Measurements from ENCODE around the gene CAMKMT.
"Not testable (repeated sequence)": the region's sequence is repeated elsewhere in the genome, so short reads cannot be mapped to it uniquely, and the experiment has no call there.

The CAMKMT gene

DNA sequence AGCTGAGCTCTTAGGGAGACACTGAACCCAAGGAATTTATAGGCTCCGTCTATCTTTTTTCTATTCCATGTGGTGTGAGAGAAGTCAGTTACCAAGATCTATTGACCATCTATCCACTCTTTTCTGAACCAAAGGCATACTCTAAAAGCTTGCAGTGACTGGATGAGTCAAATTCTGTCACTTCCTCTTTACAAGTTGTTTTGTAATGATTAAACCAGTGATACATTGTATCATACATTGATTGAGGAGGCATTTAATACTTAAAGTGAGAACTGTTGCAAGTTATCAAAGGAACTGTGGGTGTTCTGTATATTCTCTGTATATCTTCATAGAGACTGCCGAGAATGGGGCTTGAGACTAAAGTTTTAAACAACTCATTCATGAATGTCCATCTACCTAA lies 188.8 kb downstream of the CAMKMT start:
- no peak for DNase-seq (ENCODE audit: low spot score)

DNA sequence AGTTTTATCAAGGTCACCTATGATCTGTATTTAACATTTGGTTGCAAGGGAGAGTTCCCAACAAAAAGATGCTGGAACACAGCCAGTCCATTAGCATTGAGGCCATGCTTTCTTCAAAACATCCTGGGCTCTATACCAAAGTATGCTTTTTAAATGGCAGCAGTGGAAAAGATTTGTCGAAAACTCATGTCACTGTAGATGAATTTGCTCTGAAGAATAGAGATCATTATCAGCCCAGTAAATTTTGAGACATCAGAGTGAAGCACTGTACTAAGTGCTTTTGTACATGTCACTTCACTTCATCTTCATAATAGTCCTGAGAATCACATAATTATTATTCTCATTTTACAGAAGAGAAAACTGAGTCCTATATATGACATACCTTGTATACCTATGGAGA lies 189.8 kb downstream of the CAMKMT start:
- no peak for DNase-seq (ENCODE audit: low spot score)

DNA sequence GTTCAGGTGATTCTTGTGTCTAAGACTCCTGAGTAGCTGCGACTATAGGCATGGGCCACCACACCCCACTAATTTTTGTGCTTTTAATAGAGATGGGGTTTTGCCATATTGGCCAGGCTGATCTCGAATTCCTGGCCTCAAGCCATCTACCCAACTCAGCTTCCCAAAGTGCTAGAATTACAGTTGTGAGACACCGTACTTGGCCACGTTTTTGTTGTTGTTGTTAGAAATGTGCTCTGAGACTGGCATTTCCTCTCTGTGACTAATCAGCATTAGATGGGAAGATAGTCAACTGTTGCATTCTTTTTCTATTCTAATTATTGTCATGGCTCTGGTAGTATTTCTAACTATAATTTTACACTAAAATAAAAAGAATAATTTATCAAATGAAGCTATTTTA lies 191.7 kb downstream of the CAMKMT start:
- DNase-seq (ENCODE audit: low spot score) = no peak

DNA sequence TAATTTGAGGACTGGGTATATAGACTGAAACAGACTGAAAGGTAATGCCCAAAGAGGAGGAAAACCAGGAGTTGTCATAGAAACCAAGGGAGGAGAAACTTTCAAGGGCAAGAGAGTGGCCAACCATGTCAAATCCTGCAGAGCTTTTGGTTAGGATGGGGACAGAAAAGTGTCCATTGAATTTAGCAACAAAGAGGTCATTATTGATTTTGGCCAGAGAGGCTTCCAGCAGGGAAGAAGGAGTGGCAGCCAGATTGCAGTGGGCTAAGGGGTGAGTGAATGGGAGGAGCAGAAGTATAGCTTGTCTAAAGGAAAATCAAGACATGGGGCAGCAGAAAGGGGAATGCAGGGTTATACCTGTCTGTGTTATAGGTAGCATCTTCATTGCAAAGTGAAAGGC lies 194.0 kb downstream of the CAMKMT start:
- DNase-seq (ENCODE audit: low spot score) = no peak

GRCh38 chr2:44559108-44559507 lies 197.4 kb downstream of the CAMKMT start:
- DNase-seq (ENCODE audit: low spot score) = no peak

GRCh38 chr2:44560352-44560751 lies 198.6 kb downstream of the CAMKMT start:
- no peak for DNase-seq (ENCODE audit: low spot score)

- DNase-seq (ENCODE audit: low spot score) = no peak
Measured at GRCh38 chr2:44560941-44561340, 199.2 kb downstream of the CAMKMT start.

GRCh38 chr2:44562737-44563136 lies 201.0 kb downstream of the CAMKMT start:
- no peak for DNase-seq (ENCODE audit: low spot score)

- no peak for DNase-seq (ENCODE audit: low spot score)
Measured at GRCh38 chr2:44564752-44565151, 203.0 kb downstream of the CAMKMT start.

- DNase-seq (ENCODE audit: low spot score) = no peak
Measured at GRCh38 chr2:44566059-44566458, 204.3 kb downstream of the CAMKMT start.

GRCh38 chr2:44569491-44569890 lies 207.7 kb downstream of the CAMKMT start:
- no peak for DNase-seq (ENCODE audit: low spot score)

- no peak for DNase-seq (ENCODE audit: low spot score)
Measured at GRCh38 chr2:44570271-44570670, 208.5 kb downstream of the CAMKMT start.

DNA sequence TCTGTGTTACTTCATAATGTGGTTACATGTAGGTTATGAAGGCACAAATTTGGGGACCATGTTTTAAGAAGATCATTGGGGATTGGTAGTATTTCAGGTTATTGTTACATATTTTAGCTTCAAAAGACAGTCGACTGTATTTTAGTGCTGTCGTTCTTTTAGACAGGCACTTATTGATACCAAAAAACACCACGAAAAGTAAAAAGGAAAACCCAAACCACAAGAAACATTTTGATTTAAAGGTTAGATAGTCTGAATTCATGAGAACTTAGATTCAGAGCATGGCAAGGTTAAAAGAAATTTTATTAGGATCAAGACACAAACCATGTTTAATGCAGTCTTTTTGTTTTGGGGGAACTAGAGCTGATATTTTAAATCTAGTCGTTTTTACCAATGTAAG lies 209.0 kb downstream of the CAMKMT start:
- DNase-seq (ENCODE audit: low spot score) = no peak

DNA sequence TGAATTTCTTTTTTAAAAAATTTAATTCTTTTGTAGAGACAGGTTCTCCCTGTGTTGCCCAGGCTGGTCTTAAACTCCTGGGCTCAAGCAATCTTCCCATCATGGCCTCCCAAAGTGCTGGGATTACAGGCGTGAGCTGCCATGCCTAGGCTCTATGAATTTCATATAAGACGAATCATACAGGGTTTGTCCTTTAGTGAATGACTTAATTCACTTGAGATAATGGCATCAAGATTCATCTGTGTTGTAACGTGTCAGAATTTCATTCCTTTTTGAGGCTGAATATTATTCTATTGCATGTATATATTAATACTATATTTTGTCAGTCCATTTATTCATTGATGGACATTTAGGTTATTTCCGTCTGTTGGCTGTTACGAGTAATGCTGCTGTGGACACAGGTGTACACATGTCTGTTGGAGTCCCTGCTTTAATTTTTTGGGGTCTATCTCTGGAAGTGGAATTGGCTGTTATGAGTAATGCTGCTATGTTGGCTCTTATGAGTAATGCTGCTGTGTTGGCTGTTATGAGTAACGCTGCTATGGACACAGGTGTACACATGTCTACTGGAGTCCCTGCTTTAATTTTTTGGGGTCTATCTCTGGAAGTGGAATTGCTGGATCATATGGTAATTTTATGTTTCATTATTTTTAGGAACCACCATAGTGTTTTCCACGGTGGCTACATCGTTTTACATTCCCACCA lies 210.6 kb downstream of the CAMKMT start:
- no peak for DNase-seq (ENCODE audit: low spot score)

- DNase-seq (ENCODE audit: low spot score) = no peak
Measured at GRCh38 chr2:44573996-44574395, 212.2 kb downstream of the CAMKMT start.

DNA sequence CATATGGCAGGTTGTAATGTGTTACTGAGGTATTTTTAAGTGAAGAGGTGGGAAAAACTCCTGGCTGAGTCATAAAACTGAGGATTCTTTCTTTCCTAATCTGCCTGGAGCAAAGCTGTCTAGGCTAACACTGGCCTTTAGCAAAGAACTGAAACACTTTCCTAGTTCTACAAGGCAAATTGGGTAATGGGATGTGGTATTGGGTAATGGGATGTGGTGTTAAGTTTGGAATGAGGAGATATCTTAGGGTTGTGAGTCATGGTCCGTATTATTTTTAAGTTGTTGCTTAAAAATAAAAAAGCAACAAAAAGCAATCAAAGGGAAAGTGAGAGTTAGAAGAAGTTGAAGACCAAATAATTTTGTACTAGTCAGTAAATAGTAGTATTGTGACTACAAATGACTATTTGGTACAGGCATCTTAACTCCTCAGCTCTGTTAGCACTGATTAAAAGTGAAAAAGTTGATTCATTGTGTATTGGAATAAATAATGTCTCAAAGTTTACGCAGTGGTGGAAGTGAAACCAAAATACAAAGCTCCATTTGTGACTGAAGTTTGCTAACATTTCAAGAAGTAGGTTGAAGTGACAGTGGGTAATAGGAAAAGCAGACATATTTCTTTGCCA lies 216.8 kb downstream of the CAMKMT start:
- no peak for DNase-seq (ENCODE audit: low spot score)

- DNase-seq (ENCODE audit: low spot score) = no peak
Measured at GRCh38 chr2:44579115-44579836, 217.5 kb downstream of the CAMKMT start.

DNA sequence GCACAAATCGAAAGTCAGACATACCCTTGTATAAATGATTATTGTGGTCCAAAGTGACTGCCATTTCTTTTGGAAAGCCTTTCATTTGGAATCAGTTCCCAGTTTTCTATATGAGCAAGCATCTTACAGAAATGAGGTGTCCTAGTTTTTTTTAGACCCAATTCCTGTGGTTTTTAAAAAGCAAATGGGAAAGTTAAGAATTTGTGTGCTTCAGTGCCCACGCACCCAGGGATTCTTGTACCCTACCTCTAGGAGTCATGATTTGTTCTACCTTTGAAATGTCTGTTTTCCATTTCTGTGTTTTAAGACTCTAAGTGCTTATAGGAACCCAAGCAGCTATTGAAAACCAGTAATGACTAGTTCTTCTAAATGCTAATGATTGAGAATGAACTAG lies 218.1 kb downstream of the CAMKMT start:
- no peak for DNase-seq (ENCODE audit: low spot score)

DNA sequence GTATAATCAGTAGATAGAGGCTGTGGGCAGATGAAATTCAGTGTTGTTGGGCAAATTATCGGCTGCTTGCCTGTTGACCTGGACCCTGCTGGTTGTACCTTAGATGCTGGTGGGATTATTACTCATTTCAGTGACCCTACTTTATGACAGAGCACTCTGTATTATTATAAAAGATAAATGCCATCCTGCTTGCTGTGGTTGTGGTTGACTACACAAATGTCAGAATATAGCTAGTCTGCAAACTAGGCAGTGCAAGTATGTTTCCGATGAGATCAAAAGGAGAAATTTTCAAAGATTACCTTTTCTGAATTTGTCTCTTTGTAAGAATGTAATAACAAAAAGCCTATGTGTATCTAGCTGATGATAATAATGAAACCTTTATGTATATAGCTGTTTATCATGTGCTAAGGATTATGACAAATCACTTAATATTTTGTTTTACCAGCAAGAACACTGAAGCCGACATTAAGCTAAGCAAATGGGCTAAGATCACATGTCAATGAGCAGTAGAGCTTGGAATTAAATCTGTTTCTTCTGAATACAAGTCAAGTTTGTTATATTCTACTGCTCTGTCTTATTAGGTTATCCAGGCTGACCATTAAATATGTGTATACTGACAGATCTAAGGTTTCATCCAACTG lies 219.2 kb downstream of the CAMKMT start:
- no peak for DNase-seq (ENCODE audit: low spot score)

GRCh38 chr2:44582363-44583008 lies 220.7 kb downstream of the CAMKMT start:
- no peak for DNase-seq (ENCODE audit: low spot score)

GRCh38 chr2:44595615-44596014 lies 233.9 kb downstream of the CAMKMT start:
- not testable (repeated sequence) for DNase-seq (ENCODE audit: low spot score)
